NCI-H2171 treated with DMSO at 0.1 percent for 48 hours (cell line): ENCODE data around the gene DLST.
"Not testable (repeated sequence)": the region's sequence is repeated elsewhere in the genome, so short reads cannot be mapped to it uniquely, and the experiment has no call there.

Source experiments
- DNase-seq: peaks from one replicate; lab custom pipeline; 2025; lab: John Stamatoyannopoulos, UW

DLST gene

GRCh38 chr14:74917646-74918081 is 35.9 kb downstream of the DLST start:
- no peak for DNase-seq

DNA sequence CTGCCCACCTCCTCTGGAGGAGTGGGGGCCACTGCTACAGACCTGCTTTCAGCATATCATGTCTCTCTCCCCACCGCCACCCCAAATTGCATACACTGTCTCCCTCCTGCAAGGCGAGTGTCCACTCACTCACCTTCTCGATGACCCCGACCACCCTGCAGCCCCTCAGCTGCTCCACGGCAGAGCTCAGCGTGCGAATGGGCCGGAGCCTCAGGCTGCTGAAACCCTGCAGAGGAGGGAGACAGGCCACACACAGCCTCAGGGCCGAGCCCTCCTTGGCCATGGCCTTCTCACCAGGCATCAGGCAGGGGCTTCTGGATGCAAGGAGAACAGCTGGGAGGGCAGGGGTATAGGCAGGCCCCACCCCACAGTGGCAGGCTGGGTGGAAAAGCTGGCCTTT is 36.7 kb downstream of the DLST start:
- DNase-seq, result no peak

DNA sequence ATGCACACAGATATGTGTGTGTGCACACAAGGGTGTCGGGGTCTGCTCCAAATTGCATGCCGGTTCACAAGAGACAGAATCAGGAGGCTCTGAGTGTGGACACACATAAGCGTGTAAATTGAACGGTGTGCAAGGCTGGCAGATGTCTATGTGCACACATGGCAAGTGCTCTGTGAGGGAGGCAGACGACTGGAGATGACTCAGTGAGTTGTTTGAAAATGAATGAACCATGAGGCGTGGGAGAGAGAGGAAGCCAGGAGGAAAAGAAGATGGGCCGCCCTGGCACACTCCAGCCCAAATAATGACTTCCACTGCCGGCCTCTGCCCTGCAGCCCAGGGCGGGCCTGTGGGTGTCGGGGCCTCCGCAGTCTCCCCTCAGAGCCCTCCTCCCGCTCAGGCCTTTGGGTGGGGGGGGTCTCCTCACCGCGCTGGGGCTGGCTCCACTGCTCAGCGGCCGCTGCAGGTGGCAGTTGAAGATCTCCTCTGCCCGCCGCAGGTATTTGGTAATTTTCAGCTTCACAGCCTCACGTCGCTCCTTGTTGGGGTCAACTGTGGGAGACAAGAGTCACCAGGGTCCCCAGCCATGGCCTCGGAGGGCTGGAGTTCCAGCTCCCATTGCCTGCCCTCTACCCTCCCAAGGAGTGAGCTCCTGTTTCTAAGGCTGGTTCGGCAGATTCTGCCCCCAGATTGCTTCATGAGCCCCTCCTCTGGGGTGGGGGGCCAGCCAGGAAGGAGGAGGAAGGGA is 37.9 kb downstream of the DLST start:
- no peak for DNase-seq

- no peak for DNase-seq
These were observed 38.6 kb downstream of the DLST start for GRCh38 chr14:74920281-74920680.

DNA sequence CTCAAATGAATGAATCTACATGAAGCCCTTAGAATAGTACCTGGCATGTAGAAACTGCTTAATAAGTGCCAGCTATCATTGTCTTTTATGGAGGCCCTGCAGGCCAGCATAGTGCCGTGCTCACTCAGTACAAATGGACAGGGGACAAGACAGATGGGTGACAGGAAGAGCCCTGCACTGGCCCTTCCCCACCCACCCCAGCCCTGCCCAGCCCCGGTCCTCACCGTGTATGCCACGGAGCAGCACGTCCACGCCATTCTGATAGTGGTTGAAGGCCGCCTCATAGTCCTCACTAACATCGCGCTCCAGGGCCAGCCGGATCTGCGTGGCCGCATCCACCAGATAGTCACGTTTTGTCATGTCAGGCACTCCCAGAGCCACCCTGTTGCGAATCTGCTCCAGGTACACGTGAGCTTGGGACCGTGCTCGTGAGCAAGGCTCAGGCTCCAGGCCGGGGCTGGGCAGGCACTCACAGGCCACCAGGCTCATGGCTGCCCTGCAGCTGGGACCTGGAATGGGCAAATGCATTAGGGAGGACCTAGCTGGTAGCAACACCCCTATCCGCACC is 39.4 kb downstream of the DLST start:
- DNase-seq, result no peak

GRCh38 chr14:74921987-74922751 is 40.5 kb downstream of the DLST start:
- DNase-seq, result no peak

GRCh38 chr14:74922752-74923401 is 41.2 kb downstream of the DLST start, which contains the start of gene RPS6KL1:
Gene RPS6KL1 (minus strand): TSS chr14:74923260. CDS start chr14:74921541, 1,719 bp downstream.
- DNase-seq, result peak; percentile 94

DNA sequence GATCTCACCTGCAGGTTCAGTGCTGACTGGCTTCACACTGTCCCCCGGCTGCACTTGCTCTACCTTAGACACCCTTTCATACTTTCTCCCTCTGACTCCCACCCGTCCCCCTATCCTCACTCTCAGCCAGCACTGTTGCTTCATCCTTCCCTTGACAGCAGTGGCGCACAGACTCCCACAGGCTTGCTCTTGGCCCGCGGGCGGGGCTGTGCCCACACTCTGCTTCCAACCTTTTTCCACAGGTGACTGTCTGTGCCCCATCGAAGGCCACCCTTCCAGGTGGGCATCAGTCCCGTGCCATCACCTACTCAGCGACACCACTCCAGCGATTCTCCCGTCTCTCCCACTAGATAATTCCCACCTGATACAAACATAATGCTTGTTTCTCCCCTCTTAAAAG is 42.3 kb downstream of the DLST start:
- DNase-seq, result no peak

DNA sequence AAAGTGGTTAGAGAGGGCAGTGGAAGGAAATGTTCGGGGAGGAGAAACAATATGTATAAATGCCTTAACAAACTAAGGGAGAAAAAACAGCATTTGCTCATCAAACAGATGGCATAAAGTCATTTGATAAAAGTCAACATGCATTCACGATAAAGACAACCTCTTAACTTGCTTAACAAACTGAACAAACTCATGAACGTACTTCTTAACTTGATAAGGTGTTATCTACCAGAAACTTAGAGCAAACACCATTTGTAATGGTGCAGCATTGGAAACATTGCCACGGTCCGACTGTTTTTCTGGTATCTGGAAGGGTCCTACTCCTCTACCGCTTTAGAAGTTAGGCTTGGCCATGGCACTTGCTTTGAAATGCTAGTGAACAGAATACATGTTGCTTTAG is 45.5 kb downstream of the DLST start:
- DNase-seq, result no peak

DNA sequence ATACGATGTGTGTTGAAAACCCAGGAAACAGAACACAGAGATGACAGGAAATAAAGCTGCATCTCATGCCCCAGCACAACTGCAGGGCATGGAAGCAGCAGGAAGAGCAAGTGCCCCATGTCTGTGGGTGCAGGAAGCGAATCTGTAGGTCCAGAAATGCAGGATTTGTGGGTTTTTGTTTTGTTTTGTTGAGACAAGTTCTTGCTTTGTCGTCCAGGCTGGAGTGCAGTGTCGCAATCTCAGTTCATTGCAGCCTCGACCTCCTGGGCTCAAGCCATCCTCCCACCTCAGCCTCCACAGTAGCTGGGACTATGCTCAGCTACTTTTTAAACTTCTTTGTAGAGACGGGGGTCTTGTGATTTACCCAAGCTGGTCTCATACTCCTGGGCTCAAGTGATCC is 47.5 kb downstream of the DLST start:
- DNase-seq, result no peak

DNA sequence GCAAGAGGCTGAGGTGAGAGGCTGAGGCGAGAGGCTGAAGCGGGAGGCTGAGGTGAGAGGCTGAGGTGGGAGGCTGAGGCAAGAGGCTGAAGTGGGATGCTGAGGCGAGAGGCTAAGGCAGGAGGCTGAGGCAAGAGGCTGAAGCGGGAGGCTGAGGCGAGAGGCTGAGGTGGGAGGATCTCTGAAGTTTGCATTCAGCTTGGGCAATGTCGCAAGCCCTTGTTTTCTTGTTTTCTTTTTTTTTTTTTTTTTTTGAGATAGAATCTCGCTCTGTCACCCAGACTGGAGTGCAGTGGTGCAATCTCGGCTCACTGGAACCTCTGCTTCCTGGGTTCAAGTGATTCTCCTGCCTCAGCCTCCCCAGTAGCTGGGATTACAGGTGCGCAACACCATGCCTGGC is 50.0 kb downstream of the DLST start:
- not testable (repeated sequence) for DNase-seq

GRCh38 chr14:74932401-74932901 is 50.7 kb downstream of the DLST start:
- DNase-seq, result peak; percentile 42

DNA sequence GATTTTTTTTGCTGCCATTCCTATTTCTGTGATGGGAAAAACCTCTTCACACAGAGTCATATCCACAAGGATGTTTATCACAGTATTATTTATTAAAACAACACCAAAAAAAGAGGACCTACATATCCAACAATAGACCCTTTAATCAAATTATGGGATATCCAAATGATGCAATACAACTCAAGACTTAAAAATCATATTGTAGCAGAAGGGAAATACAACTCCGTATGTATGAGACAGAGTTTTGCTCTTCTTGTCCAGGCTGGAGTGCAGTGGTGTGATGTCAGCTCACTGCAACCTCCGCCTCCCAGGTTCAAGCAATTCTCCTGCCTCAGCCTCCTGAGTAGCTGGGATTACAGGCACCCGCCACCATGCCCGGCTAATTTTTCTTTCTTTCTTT is 51.2 kb downstream of the DLST start:
- DNase-seq, result not testable (repeated sequence)

GRCh38 chr14:74934041-74934440 is 52.3 kb downstream of the DLST start:
- peak; percentile 46 for DNase-seq

GRCh38 chr14:74934476-74935359 is 53.0 kb downstream of the DLST start:
- DNase-seq, result peak; percentile 23

DNA sequence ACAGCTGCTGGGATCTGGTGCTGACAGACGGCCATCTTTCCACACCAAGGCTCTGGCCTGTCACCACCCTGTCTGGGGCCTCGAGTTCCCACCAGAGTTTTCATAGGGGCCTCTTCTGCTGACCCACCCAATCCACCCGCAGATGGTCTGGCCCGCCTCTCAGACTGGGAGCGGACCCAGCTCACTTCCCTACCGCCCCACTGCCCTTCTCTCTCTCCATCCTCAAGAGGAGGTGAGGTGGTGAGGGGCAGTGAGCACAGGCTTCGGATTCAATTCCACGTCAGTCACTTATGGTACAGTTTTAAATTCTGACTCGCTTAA is 53.6 kb downstream of the DLST start:
- no peak for DNase-seq

GRCh38 chr14:74936151-74936550 is 54.4 kb downstream of the DLST start:
- no peak for DNase-seq

DNA sequence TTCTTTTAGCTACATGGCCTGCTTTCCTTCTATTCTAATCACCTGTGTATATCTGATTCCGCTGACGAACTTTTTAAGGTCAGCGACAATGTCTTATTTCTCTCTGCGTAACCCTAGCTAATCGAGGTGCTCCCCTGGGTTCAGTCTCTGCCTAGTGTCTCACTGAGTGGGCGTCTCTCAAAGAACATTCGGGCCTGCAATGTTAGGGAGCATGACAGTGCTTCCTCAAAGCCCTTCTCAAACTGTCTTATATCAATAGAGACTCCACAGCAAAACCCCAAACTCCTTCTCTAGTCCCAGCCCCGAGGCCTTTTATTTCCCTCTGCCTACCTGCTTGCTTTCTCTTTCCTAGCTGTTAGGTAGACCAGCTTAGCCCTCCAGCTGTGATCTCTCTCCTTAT is 55.0 kb downstream of the DLST start:
- DNase-seq, result no peak

- DNase-seq, result no peak
These were observed 55.5 kb downstream of the DLST start for GRCh38 chr14:74937171-74937570.

- DNase-seq, result peak; percentile 41
These were observed 57.1 kb downstream of the DLST start for GRCh38 chr14:74938531-74939495.
